HK-2 (cell line): ENCODE results near the gene AXIN1.
"Not testable (repeated sequence)": the region's sequence is repeated elsewhere in the genome, so short reads cannot be mapped to it uniquely, and the experiment has no call there.

Experiments
- DNase-seq: peaks from one replicate; pipeline ENCODE4 v3.0.0-alpha.2; 2018; ENCODE audit not compliant: unreplicated experiment

AXIN1 gene

DNA sequence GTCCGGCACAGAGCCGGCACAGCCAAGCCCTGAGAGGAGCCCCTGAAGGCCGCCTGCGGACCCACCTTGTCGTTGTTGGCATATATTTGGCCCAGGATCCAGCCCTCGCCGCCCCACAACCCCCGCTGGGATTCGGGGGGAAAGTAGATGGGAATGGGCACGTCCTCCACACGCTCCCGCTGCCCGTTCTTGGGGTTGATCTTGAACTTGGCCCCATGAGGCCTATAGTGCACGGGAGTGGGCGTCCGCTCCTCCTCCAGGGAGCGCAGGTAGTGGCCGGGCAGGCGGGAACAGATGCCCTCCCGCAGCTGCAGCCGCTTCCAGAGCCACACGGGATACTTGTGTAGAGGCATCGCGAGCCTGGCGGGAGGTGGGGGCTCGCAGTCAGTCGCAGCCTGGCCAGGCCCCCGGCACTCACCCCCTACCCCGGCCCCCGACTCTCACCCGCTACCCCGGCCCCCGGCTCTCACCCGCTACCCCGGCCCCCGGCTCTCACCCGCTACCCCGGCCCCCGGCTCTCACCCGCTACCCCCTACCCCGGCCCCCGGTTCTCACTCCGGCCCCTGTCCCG, 17.4 kb upstream of the AXIN1 start:
- DNase-seq, result no peak

DNA sequence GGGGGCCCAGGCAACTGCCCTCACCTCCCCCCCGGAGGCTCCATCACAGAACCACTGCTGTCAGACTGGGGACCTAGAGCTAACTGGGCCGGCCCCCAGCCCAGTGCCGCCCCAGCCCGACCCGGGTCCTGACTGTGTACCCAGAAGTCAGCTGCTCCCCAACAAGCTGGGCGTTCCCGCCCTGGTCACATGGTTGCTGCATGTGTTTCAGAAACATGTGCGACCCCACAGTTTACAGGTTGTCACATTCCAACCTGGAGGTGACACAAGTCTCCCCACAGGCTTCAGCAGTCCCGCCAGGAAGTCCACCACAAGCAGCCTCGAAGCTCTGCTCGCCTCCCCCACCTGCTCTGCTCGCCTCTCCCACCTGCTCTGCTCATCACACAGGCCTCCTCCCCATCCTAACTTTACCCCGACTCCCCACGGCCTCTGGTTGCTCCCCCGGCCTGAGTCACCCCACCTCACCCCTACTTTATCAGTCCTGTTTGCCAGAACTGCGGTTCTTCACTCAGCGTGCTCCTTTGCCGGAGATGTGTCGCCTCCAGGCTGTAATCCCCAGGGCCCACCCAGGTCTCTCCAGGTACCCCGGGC, 16.8 kb upstream of the AXIN1 start:
- no peak for DNase-seq

DNA sequence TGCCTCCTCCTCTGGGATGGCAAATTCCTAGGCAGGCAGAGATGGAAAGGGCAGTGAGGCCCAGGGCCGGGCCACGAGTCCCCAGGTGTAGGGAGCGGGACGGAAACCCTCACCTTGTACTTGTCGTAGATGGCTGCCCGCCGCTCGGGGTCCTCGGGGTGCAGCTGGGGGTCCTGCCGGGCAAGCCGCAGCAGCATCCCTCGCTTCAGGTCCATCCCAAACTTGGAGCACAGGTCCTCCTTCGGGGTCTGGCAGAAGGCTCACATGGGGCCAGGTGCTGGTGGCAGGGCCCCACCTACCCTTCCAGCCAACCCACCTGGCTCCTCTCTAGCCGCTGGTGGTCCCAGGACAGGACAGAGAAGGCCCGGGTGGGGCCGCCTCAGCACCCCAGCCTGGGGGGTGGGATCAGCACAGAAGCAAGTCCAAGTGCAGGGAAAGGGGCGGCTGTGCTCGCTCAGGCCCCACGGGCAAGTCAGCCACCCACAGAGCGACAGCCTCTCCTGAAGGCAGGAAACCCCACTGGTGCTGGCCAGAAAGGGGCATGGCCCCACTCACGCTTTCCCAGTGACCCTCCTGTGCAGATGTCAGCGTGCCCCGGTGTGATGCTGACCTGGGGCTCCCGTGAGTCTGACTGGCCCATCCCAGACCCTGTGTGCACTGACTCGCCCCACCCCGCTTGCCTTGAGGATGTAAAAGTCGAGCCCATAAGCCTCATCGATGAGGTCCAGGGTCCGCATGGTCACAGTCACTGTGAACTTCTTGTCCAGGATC, 16.1 kb upstream of the AXIN1 start:
- DNase-seq, result no peak

DNA sequence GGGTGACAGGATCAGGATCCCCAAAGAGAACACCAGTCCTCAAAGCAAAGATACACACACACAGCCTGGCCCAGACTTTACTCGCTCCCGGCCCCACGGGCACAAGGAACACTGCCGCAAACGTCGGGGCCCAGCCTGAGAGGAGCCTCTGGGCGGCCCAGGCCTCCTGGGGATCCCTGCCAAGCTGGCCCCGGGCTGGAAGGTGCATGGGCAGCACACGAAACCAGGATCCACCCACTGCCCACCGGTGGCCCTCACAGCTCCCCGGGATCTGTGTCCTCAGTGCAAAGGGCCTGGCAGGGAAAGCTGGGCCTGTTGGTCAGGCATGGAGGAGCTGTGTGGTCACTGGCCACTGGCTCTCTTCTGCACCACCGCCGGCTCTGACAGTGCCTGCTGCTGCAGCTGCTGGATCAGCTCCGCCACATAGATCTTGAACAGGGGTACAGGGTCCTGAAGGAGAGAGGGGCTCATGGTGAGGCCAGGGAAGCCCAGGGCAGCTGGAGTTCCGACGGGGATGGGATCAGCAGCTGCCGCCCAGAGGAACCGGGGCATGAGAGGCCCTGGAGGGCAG, 14.9 kb upstream of the AXIN1 start:
- no peak for DNase-seq

DNA sequence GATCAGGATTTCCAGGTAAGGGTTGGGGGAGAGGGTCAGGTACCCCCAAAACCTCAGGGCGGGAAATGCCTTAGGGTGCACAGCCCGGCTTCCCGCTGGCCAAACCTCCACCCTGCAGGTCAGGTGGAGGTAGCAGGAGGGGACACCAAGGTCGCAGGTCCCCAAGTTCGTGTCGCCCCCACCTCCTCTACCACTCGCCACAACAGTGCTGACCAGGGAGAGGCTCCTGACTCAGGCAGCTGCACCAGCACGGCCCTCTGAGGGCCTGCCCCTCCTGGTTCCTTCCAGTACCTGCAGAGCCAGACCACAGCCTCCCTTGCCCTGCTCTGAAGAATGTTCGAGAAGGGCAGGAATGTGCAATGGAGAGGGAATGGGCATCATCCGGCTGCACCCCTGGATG, 14.0 kb upstream of the AXIN1 start:
- no peak for DNase-seq

DNA sequence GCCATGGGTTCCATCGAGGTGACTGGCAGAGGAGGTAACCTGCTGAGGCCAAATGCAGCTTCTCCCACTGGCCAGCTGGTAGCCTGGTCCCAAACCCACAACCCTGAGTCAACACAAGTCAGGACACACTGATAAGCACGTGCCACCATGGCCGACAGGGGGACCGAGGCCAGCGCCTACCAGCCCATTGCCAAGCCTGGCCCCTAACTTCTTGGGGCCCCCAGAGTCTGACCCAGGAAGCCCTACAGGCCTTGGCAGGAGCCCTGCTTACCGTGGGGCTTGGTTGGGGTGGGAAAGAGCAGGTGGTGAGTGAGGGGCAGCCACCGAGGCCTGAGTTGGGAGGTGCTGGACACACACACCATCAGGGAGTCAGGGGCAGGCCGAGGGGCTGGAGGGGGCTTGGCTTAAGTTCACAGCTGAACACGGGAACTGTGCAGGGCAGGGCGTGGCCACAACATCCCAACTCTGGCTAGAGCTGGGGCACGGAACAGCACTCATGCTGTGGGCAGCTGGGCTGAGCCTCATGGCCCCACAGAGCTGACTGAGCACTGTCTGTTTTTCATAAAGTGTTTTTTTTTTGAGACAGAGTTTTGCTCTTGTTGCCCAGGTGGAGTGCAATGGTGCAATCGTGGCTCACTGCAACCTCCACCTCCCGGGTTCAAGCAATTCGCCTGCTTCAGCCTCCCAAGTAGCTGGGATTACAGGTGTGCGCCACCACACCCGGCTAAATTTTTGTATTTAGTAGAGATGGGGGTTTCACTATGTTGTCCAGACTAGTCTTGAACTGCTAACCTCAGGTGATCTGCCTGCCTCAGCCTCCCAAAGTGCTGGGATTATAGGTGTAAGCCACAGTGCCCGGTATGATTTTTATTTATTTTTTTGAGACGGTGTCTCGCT, 12.3 kb upstream of the AXIN1 start:
- DNase-seq, result no peak

DNA sequence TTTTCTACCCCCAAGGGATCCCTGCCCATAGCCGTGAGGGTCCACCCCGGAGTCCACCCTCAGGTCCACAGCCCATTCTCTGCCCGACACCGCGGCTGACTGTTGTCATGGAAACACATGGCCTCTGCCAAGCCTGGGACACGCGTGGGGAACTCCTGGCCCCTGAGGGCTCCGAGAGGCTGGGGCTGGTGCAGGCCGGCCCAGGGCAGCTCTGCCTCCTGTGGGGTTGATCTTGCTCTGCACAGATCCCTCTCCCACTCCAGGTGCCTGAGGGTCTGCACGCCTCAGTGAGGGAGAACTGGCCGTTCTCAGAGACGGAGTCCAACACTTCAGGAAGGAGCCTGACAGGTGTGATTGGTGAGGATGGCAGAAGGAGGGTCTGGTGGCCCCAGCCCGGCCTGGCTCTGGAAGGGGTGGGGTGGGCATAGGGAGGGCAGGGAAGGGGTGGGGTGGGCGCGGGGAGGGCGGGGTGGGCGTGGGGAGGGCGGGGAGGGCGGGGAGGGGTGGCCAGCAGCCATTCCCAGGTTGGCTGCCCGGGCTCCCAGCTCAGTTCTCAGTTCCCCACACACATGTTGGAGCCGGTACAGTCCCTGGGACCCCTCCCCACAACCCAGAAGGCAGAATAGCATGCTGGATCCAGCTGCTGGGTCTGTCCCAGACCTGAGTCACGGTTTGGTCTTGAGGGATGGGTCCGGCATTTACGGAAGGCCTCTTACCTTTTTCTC, 11.4 kb upstream of the AXIN1 start:
- no peak for DNase-seq

DNA sequence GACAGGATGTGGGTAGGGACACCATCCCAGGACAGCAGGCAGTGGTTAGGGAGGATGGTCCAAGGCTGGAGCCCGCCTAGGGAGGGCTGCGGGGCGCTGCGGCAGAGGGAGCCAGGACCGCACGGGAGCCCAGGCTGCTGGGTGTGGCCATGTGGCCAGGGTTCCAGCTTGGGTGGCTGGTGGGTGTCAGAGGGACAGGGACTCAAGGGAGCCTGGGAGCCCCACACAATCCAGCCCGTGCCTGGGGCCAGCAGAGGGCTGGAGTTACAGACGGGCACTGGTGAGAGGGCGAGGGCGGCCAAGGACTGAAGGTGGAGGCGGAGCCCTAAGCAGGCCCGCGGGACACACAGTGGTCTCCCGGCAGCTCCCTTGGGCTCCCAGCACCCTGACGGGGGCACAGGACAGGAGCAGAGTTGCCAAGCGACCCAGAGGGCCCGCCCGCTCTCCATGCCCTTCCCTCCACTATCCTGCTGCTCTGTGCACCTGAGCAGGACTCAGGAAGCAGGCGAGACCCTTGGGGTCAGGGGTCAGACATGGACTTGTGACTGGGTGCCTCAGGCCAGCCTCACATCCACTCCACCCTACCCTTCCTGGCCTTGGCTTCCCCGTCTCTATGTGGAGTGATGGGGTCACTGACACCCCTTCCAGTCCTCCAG, 10.7 kb upstream of the AXIN1 start:
- no peak for DNase-seq

DNA sequence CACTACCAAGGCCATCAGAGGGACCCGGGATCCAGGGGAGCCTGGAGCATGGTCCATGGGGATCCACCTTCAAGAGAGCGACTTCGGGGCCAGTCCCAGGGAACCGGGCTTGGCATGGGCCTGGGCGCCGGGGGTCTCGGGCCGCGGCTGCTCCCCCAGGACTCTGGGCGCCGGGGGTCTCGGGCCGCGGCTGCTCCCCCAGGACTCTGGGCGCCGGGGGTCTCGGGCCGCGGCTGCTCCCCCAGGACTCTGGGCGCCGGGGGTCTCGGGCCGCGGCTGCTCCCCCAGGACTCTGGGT, 10.1 kb upstream of the AXIN1 start:
- DNase-seq, result not testable (repeated sequence)

DNA sequence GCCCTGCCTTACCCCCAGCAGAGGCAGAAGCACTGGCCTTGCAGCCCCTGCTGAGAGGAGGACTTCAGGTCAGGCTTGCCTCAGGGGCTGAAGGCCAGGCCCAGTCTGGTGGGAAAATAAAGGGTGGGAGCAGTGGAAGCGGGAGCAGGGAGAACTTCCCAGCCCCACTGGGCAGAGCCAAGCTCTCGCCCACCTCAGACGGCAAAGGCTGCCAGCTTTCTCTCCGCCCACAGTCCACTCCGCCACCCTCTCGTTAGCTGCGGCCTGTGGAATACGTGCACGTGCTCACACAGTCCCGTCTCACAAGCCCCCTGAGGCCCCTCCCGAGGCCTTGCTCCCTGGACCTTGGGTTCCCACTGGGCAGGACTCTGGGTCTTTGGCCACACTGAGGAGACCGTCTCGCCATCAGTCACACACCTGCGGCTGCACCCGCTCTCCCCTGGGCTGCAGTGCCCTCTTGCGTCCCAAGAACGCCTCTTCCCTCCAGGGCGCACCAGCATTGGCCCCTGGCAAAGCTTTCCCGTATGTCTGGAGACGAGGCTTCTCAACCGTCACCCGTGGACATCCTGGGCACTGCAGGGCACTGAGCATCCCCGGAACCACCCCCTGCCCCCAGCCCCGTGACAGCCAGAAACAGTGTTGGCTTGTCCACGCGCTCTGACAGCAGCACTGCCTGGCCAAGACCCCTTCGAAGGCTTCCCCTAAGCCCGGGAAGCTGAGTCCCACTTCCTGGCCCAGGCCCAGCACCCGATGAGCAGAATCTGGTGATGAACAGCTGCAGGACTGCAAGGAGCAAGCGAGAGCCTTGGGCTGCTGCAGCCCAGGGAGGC, 9.6 kb upstream of the AXIN1 start:
- DNase-seq, result peak; percentile 74

DNA sequence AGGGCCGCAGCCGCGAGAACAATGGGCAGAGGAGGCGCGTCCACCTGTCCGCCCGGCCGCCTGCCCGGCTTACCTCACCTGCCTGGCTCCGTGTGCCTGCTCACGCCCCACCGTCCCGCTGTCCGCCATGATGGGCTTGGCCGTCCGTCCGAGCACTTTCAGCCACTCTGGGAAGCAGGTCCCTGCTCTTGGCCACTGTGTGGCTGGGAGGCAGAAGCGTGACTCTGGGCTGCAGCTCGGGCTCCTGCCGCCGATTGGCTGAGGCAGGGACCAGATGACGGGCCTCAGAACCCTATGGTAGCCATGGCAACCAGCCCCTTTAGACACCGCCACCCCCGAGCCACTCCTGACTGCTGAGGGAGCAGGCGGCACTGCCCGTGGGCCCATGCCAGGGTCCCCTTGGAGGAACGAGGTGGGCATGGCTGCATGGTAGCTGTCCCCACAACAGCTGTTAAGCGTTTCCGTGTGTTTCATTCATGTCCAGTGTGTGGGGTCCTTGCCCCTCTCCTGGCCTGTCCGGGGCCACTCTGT, 8.9 kb upstream of the AXIN1 start:
- no peak for DNase-seq

DNA sequence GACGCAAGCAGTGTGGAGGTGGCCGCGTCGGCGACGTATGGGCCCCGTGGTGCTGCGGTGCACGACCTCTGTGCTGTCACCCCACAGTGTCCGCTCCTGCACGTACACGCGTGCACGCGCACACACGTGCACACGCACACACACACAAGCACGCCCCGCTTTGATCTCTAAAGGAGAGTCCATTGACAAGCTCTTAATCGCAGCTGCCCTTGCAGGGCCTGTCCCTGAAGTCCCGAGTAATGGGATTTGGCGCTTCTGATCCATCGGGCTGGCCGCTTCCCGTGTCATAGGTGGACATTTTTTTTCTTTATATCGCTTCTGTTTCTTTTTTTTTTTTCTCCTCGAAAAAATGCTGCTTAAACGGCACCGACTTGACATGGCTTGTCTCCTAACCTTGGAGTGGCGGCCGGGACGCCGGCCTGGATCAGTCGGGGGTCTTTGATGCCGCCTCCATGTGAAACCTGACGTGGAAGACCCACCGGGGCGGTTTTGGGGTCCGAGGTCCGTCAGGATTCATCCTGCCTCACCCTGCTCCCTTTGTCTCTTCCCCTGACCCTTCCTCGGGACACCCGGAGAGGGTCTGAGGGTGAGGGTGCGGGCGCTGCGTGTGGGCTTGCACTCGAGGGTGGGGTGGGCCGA, 8.3 kb upstream of the AXIN1 start:
- no peak for DNase-seq

DNA sequence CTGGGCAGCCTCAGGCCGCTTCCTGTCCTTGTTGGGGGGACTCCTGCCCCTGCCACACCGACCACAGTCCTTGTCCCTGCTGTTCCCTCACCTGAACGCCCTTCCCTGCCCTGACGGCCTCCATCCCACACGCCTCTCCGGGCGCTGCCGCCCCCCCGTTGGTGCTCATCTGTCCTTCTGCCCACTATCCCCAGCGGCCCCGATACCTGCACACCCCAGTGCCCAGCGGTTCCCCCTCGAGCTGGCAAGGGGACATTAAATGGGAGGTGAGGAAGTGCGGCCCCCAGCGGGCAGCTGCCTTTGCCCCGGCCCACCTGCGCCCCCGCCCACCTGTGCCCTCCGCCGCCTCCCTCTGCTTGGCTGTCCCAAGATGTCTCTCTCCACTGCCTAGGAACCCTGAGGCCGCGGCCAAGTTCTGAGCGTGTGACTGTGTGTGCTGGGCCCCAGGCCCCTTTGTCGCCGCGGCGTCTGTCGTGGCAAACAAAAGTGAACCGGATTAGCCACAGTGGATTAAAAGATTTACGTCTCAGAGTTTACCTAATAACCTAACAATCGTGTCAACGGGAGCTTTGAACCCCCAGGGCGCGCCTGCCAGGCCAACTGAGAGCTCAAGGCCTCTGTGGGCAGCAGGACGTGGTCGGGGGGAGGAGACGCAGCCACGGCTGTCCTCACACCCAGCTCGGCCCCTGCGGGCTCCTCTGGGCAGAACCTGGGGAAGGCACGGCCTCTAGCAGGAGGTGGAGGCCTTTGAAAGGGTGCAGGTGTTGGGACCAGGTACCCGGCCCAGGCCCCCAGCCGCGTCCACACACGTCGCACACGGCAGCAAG, 7.6 kb upstream of the AXIN1 start:
- no peak for DNase-seq

DNA sequence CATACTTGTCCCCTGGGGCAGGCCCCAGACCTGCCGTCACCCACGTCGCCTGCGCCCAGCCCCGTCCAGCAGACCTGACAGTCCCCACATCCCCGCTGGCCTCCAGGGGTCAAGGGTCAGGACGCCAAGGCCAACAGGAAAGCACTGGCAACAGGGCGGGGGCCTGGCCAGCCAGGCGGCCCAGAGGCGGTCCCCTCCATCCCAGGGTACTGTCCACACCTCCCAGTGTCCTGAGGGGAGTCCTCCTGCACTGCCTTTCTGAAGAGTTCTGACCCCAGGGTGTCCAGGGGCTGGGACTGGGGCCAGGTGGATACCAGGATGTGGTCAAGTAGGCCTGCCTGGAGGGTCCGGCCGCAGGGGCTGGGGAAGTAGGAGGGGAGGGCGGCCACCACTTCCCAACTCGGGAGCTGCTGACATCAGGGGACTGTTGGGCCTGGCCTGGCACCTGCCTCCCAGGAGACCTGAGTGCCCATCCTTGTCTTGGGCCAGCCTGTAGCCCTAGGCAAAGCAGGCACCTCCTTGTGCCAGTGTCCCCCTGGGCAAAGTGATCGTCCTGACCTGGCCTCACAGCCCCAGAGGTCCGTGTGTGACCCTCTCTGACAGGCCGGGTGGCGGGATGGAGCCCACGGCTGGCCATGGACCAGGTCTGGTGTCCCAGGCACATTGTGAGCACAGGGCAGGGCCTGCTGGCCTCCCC, 6.7 kb upstream of the AXIN1 start:
- no peak for DNase-seq

DNA sequence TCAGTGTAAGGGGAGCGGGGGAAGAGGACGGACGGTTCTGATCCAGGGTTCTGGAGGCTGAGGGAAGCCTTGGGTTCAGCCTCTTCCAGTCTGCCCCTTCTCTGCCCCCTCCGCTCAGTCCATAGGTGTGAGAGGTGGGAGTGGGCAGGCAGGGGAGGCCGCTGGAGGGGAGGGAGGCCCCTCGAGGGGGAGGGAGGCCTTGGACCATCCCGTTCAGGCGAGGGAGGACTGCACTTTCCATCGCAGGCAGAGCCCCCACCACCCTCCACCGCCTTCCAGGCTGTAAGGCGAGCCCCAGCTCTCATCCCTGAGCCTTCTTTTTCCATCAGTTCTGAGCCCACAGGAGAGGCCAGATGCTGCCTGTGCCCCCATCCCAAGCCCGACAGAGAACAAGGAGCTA, 4.2 kb upstream of the AXIN1 start:
- no peak for DNase-seq

DNA sequence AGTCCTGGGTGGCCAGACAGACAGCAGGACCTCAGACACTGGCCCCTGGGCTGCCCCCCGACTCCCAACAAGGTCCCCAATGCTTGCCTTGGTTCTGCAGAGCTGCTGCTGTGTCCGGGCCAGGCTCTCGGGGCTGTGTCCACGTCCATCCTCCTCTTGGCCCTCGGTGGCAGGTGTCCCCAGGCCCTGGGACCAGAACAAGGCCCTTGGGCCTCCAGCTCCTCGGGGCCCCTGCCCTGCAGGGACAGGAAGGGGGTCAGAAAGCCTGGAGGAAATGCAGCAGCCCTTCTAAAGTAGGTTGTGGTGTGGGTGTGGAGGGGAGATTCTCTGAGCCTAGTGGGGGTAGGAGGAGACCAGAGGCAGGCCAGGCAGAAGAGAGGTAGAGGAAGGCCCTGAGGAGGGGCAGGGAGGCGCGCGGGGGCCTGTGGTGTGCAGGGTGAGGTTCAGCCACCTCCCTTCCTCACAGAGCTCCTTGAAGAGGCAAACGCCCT, 2.5 kb upstream of the AXIN1 start:
- DNase-seq, result no peak

DNA sequence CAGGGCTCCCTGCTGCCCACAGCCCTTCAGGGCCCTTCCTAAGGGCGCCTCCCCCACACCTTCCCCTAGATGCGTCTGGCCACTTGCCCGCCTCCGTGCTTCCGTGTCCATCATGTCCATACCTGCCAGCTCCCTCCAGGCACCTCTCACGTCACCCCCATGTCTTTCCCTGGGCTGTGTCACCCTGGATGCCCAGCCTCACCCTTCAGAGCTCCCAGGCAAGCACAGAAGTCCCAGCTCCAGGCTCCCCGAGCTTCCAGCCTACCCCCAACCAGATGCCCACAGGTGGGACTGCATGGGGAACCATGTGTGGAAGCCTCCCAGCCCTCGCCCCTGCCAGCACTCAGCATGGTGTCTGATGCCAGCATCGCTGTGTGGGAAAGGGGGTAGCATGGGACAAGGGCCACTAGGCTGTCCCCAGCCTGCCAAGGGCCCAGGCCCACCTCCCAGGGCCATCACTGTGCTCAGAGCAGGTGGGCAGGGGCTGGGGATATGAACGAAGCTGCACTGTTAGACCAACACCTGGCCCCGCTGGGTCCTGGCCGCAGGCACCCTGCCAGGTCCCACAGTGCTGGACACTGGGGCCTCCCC, 1.9 kb upstream of the AXIN1 start:
- no peak for DNase-seq
